AG09319 (cell line): ENCODE data around the gene CNKSR2.

Experiments used
- DNase-seq: peaks from one replicate; pipeline ENCODE4 v3.0.0-alpha.2; 2010; ENCODE audit warnings: low read depth; ENCODE audit errors: extremely low read depth
- CTCF ChIP-seq: IDR thresholded peaks from 2 replicates; pipeline ENCODE4 v1.5.1; 2011; ENCODE audit warnings: low read depth, mild to moderate bottlenecking, inconsistent platforms, low read length, moderate library complexity

Gene CNKSR2

GRCh38 chrX:21662761-21663160 lies 288.5 kb downstream of the CNKSR2 start:
- DNase-seq = no peak
- TF ChIP-seq CTCF = no peak

- DNase-seq = no peak
- no peak for TF ChIP-seq CTCF
Measured at GRCh38 chrX:21666252-21666651, 292.0 kb downstream of the CNKSR2 start.

GRCh38 chrX:21666679-21667078 lies 292.5 kb downstream of the CNKSR2 start:
- no peak for DNase-seq
- no peak for TF ChIP-seq CTCF

- TF ChIP-seq CTCF = no peak
Measured at GRCh38 chrX:21674430-21675186, 300.4 kb downstream of the CNKSR2 start.

GRCh38 chrX:21675931-21676330 lies 301.7 kb downstream of the CNKSR2 start:
- no peak for DNase-seq
- TF ChIP-seq CTCF = no peak

More at GRCh38 chrX:21674430-21675186, 300.4 kb downstream of the CNKSR2 start:
- DNase-seq = no peak

- TF ChIP-seq CTCF = no peak
- no peak for DNase-seq
Measured at GRCh38 chrX:21678048-21678612, 303.9 kb downstream of the CNKSR2 start.

- TF ChIP-seq CTCF = no peak
- no peak for DNase-seq
Measured at GRCh38 chrX:21683941-21684340, 309.7 kb downstream of the CNKSR2 start.
